ENCODE data around the gene TBX10. TPM values are rescaled to one million over a fixed set of nuclear protein-coding genes. Genes with fewer than 3 reads are reported as not detected.

Gene TBX10
- total RNA-seq, 4 donors from 2014 or later, result not detected

DNA sequence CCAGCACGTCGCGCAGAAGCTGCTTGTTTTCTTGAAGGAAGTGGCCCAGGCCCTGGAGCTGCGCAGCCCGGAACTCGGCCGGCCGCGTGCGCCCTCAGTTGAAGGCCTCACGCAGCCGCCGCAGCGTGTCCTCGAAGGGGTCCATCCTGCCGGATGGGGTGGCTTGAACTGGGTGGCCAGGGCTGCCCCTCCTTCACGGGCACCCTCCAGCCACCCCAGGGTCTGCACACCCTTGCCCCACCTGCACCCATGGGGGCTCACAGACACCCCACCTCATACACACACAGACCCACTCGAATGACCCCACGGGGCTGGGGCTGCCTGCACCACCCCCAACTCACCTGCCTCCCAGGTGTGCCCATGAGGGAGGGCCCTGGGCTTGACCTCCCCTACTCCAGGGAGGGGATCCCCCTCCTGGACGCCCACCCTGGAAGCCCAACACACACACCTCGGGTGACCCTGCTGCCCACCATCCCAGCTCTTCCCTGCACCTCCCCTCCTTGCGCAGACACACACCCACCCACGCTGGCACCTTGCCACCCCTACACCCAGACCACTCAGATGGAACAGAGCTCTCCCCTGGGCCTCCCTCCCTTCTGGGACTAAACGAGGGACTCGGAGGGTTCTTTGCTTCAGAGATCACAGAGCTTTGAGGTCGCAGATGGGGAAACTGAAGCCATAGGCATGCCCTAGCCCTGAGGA, 28.1 kb upstream of the TBX10 start:
- intact Hi-C loops (cut with DNase I), result no loop called here
- DNase-seq (ENCODE audit: extremely low spot score), result peak; percentile 90
- 78% methylated on average over 20 of the region's 26 CpGs for WGBS
- TF ChIP-seq, protein P1, sequence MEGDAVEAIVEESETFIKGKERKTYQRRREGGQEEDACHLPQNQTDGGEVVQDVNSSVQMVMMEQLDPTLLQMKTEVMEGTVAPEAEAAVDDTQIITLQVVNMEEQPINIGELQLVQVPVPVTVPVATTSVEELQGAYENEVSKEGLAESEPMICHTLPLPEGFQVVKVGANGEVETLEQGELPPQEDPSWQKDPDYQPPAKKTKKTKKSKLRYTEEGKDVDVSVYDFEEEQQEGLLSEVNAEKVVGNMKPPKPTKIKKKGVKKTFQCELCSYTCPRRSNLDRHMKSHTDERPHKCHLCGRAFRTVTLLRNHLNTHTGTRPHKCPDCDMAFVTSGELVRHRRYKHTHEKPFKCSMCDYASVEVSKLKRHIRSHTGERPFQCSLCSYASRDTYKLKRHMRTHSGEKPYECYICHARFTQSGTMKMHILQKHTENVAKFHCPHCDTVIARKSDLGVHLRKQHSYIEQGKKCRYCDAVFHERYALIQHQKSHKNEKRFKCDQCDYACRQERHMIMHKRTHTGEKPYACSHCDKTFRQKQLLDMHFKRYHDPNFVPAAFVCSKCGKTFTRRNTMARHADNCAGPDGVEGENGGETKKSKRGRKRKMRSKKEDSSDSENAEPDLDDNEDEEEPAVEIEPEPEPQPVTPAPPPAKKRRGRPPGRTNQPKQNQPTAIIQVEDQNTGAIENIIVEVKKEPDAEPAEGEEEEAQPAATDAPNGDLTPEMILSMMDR (IDR thresholded peaks at IDR 0.05), result no peak
- TF ChIP-seq POLR2A (IDR thresholded peaks at IDR 0.05; ENCODE audit: low read depth), result no peak
- no peak for TF ChIP-seq POLR2AphosphoS5 (IDR thresholded peaks at IDR 0.05)
- no peak for TF ChIP-seq EP300 (IDR thresholded peaks at IDR 0.05)
- H3K27ac ChIP-seq (replicated peaks in 1 of 4), result no peak overlapping the region
- H3K9me3 ChIP-seq, result no peaks in the 10 kb centered on the region
- H3K27me3 ChIP-seq, result peaks cover 0 to 21% (median 0%) of the 10 kb centered on the region in 4 donors
- no peaks in the 10 kb centered on the region for H3K4me1 ChIP-seq
- no peaks in the 10 kb centered on the region for H3K36me3 ChIP-seq
- H3K4me3 ChIP-seq, result no peak overlapping the region

DNA sequence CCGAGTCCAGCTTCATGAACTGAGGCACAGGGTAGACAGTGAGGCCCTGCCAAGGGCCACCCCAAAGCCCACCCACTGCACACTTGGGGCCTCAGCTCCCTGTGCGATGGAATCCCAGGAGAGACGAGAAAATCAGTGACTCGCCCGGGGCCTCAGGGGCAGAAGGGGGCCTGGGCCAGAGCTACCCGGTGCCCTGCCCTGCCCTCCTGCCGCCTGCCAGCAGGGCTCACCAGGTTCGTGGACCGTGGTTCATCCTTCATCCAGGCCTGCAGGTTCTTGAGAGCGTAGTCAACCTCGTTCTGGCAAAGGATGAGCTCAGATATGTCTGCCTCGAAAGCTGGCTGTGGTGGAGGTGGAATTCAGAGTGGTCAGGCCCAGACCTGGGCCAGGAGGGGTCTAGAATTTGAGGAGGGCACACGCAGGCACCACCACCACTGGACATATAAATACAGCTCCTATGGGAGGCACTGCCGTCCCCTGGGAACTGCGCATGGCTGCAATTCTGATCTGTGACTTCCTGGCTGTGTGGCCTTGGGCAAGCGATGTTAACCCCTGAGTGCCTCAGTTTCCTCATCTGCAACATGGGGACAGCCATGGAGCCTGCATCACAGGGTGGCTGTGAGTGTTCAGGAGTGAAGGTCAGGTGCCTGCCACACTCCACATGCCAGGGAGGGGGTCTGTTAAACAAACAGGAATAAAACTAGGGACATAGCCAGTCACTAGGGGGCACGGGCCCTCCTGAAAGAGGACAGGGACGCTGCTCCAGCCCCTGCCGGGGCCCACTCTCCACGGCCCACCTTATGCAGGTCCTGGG, 27.3 kb upstream of the TBX10 start:
- H3K4me3 ChIP-seq, result no peak overlapping the region
- H3K27ac ChIP-seq (replicated peaks in 1 of 4), result no peak overlapping the region
- H3K9me3 ChIP-seq, result no peaks in the 10 kb centered on the region
- peaks cover 0 to 16% (median 0%) of the 10 kb centered on the region in 4 donors for H3K27me3 ChIP-seq
- 51% methylated on average over 5 of the region's 20 CpGs for WGBS
- H3K36me3 ChIP-seq, result no peaks in the 10 kb centered on the region
- TF ChIP-seq POLR2A (IDR thresholded peaks at IDR 0.05; ENCODE audit: low read depth) (no peak), POLR2AphosphoS5 (IDR thresholded peaks at IDR 0.05) (no peak), EP300 (IDR thresholded peaks at IDR 0.05) (no peak)
- TF ChIP-seq, protein P1 (IDR thresholded peaks at IDR 0.05), result no peak
- H3K4me1 ChIP-seq, result no peaks in the 10 kb centered on the region
- no peak for DNase-seq (ENCODE audit: extremely low spot score)
- intact Hi-C loops (cut with DNase I), result no loop called here

DNA sequence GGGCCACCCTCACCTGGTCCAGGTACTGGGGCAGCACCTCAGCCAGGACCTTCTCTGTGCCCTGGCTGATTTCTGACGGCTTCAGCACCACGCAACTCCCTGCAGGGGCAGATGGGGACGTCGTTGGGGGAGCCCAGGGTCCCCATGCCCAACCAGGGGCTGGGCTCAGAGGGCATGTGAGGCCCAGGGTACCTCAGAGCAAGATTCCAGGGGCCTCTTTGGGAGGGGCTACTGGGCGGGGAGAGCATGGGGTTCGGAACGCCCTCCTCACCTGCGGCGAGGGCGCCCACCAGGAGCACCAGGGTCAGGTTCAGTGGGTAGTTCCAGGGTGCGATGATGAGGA, 26.7 kb upstream of the TBX10 start:
- peaks cover 0 to 16% (median 0%) of the 10 kb centered on the region in 4 donors for H3K27me3 ChIP-seq
- H3K36me3 ChIP-seq, result no peaks in the 10 kb centered on the region
- no peak overlapping the region for H3K4me3 ChIP-seq
- intact Hi-C loops (cut with DNase I), result no loop called here
- 60% methylated on average over 4 of the region's 11 CpGs for WGBS
- H3K9me3 ChIP-seq, result no peaks in the 10 kb centered on the region
- no peak for DNase-seq (ENCODE audit: extremely low spot score)
- TF ChIP-seq, protein P1 (IDR thresholded peaks at IDR 0.05), result no peak
- no peak for TF ChIP-seq EP300 (IDR thresholded peaks at IDR 0.05)
- no peak for TF ChIP-seq POLR2AphosphoS5 (IDR thresholded peaks at IDR 0.05)
- no peak for TF ChIP-seq POLR2A (IDR thresholded peaks at IDR 0.05; ENCODE audit: low read depth)
- H3K27ac ChIP-seq (replicated peaks in 1 of 4), result no peak overlapping the region
- H3K4me1 ChIP-seq, result no peaks in the 10 kb centered on the region

DNA sequence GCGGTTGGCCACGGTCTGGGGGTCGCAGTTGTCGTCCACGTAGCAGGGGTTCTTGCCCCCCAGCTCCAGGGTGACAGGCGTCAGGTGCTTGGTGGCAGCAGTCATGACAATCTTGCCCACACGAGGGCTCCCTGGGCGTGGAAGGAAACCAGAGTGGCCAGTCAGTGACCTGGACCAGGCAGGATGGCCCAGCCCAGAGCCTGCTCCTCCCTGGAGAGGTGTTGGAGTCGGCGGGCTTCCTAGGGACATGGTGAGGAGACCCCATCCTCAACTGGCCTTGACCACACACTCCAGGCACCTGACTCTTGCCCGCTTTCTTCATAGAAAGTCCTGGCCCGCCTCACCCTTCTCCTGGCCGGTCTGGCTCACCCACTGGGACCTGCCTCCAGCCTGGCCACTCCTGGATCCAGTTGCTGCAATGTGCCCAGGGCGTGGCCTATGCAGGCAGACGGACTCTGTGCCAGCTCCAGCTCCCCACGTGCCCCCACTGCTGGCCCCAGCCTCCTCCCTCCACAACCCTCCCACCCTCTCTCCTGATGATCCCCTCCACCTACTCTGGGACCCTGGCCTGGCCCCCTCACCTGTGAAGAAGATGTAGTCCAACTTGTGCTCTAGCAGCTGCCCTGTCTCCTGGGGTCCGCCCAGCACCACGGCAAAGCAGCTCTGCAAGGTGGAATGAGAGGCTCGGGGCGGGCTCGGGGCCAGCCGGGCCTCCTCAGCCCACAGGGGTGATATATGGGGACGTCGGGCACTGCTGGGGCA, 26.2 kb upstream of the TBX10 start:
- peaks cover 0 to 11% (median 0%) of the 10 kb centered on the region in 4 donors for H3K27me3 ChIP-seq
- H3K4me1 ChIP-seq, result no peaks in the 10 kb centered on the region
- no peak overlapping the region for H3K27ac ChIP-seq (replicated peaks in 1 of 4)
- WGBS, result 75% methylated on average over 18 of the region's 24 CpGs
- intact Hi-C loops (cut with DNase I), result no loop called here
- no peaks in the 10 kb centered on the region for H3K36me3 ChIP-seq
- TF ChIP-seq, protein P1 (IDR thresholded peaks at IDR 0.05), result no peak
- TF ChIP-seq POLR2A (IDR thresholded peaks at IDR 0.05; ENCODE audit: low read depth), result no peak
- no peak for TF ChIP-seq EP300 (IDR thresholded peaks at IDR 0.05)
- TF ChIP-seq POLR2AphosphoS5 (IDR thresholded peaks at IDR 0.05), result no peak
- no peak overlapping the region for H3K4me3 ChIP-seq
- H3K9me3 ChIP-seq, result no peaks in the 10 kb centered on the region
- no peak for DNase-seq (ENCODE audit: extremely low spot score)
